HEK293 (cell line): ENCODE data around the gene PDLIM5.

Experiments
- CTCF ChIA-PET: fragments of 350-600 bp; formaldehyde crosslinking; extraction: SDS; loops from one replicate; lab custom pipeline; 2021; ENCODE audit warnings: antibody characterized with exemption; lab: Yijun Ruan, JAX
- POLR2A ChIA-PET: fragments of 300-600 bp; formaldehyde crosslinking; extraction: SDS; loops from one replicate; lab custom pipeline; 2020; ENCODE audit warnings: antibody characterized with exemption, inconsistent platforms; lab: Yijun Ruan, JAX
- H3K27ac ChIP-seq: fragments of 200-500 bp; sonication (Bioruptor generic); 2 replicates; pipeline ENCODE4 v1.5.1; 2014; ENCODE audit warnings: low read depth, low read length, control low read depth, inconsistent platforms; ENCODE audit errors: extremely low read depth
- H3K36me3 ChIP-seq, 2 experiments: fragments of 200-500 bp in 1 of 2; sonication (Bioruptor generic) in 1 of 2; 1 replicate in 1 of 2; 2 replicates in 1 of 2; pipeline ENCODE4 v1.5.1; 2014 to 2017; ENCODE audit warnings: inconsistent platforms in 2 of 2, low read length in 2 of 2; ENCODE audit not compliant: control insufficient read depth in 2 of 2, insufficient read depth in 1 of 2
- H3K4me1 ChIP-seq: fragments of 200-500 bp; sonication (Bioruptor generic); 2 replicates; pipeline ENCODE4 v1.5.1; 2014; ENCODE audit warnings: mild to moderate bottlenecking, low read length, inconsistent platforms; ENCODE audit not compliant: control insufficient read depth, insufficient read depth
- H3K4me3 ChIP-seq: 2 replicates; pipeline ENCODE4 v1.5.1; 2011; ENCODE audit warnings: low read depth, mild to moderate bottlenecking, control low read depth, low read length, moderate library complexity
- H3K9me3 ChIP-seq: fragments of 200-500 bp; sonication (Bioruptor generic); 2 replicates; pipeline ENCODE4 v1.5.1; 2014; ENCODE audit warnings: low read depth, low read length, inconsistent platforms; ENCODE audit not compliant: control insufficient read depth, insufficient read depth
- EGR2 ChIP-seq: fragments of 450-650 bp; formaldehyde crosslinking; IDR thresholded peaks from 2 replicates; pipeline ENCODE4 v1.5.1; 2016; ENCODE audit warnings: low read depth, missing biosample characterization, missing genetic modification characterization
- GLIS1 ChIP-seq: fragments of 450-650 bp; formaldehyde crosslinking; IDR thresholded peaks from 2 replicates; pipeline ENCODE4 v1.5.1; 2016; ENCODE audit warnings: missing biosample characterization, missing genetic modification characterization
- KLF7 ChIP-seq: fragments of 450-650 bp; formaldehyde crosslinking; IDR thresholded peaks from 2 replicates; pipeline ENCODE4 v1.5.1; 2016; ENCODE audit warnings: missing biosample characterization, missing genetic modification characterization, borderline replicate concordance
- MZF1 ChIP-seq: fragments of 450-650 bp; formaldehyde crosslinking; IDR thresholded peaks from 2 replicates; pipeline ENCODE4 v1.5.1; 2017; ENCODE audit warnings: missing biosample characterization, missing genetic modification characterization, borderline replicate concordance
- PATZ1 ChIP-seq: fragments of 450-650 bp; formaldehyde crosslinking; IDR thresholded peaks from 2 replicates; pipeline ENCODE4 v1.5.1; 2016; ENCODE audit warnings: missing biosample characterization, missing genetic modification characterization
- SCRT2 ChIP-seq: fragments of 450-650 bp; formaldehyde crosslinking; IDR thresholded peaks from 2 replicates; pipeline ENCODE4 v1.5.1; 2016; ENCODE audit warnings: missing biosample characterization, missing genetic modification characterization
- SP2 ChIP-seq: fragments of 450-650 bp; formaldehyde crosslinking; IDR thresholded peaks from 2 replicates; pipeline ENCODE4 v1.5.1; 2016; ENCODE audit warnings: missing biosample characterization, missing genetic modification characterization
- TSHZ1 ChIP-seq: fragments of 450-650 bp; formaldehyde crosslinking; IDR thresholded peaks from 2 replicates; pipeline ENCODE4 v1.5.1; 2016; ENCODE audit warnings: missing biosample characterization, missing genetic modification characterization, borderline replicate concordance
- ZBTB10 ChIP-seq: fragments of 450-650 bp; formaldehyde crosslinking; IDR thresholded peaks from 2 replicates; pipeline ENCODE4 v1.5.1; 2016; ENCODE audit warnings: missing biosample characterization, missing genetic modification characterization
- ZFHX2 ChIP-seq: fragments of 450-650 bp; formaldehyde crosslinking; conservative IDR thresholded peaks from 2 replicates; pipeline ENCODE4 v1.5.1; 2016; ENCODE audit warnings: missing biosample characterization, missing genetic modification characterization
- ZNF112 ChIP-seq: fragments of 450-650 bp; formaldehyde crosslinking; IDR thresholded peaks from 2 replicates; pipeline ENCODE4 v1.5.0; 2017; ENCODE audit warnings: missing biosample characterization, missing genetic modification characterization
- ZNF132 ChIP-seq: fragments of 450-650 bp; formaldehyde crosslinking; IDR thresholded peaks from 2 replicates; pipeline ENCODE4 v1.5.1; 2017; ENCODE audit warnings: missing biosample characterization, missing genetic modification characterization, borderline replicate concordance
- ZNF155 ChIP-seq: fragments of 450-650 bp; formaldehyde crosslinking; IDR thresholded peaks from 2 replicates; pipeline ENCODE4 v1.5.1; 2016; ENCODE audit warnings: missing biosample characterization, missing genetic modification characterization
- ZNF175 ChIP-seq: fragments of 450-650 bp; formaldehyde crosslinking; IDR thresholded peaks from 2 replicates; pipeline ENCODE4 v1.5.1; 2016; ENCODE audit warnings: missing biosample characterization, missing genetic modification characterization
- ZNF341 ChIP-seq: fragments of 450-650 bp; formaldehyde crosslinking; IDR thresholded peaks from 2 replicates; pipeline ENCODE4; 2016; ENCODE audit warnings: low read depth, missing biosample characterization, missing genetic modification characterization
- ZNF366 ChIP-seq: fragments of 450-650 bp; formaldehyde crosslinking; conservative IDR thresholded peaks from 2 replicates; pipeline ENCODE4 v1.5.1; 2016; ENCODE audit warnings: missing biosample characterization, missing genetic modification characterization
- ZNF580 ChIP-seq: fragments of 450-650 bp; formaldehyde crosslinking; IDR thresholded peaks from 2 replicates; pipeline ENCODE4 v1.5.1; 2016; ENCODE audit warnings: missing biosample characterization, missing genetic modification characterization
- ZNF707 ChIP-seq: fragments of 450-650 bp; formaldehyde crosslinking; IDR thresholded peaks from 2 replicates; pipeline ENCODE4 v1.5.1; 2016; ENCODE audit warnings: missing biosample characterization, missing genetic modification characterization
- ZNF777 ChIP-seq: fragments of 450-650 bp; formaldehyde crosslinking; IDR thresholded peaks from 2 replicates; pipeline ENCODE4 v1.5.1; 2017; ENCODE audit warnings: missing biosample characterization, missing genetic modification characterization, borderline replicate concordance

The PDLIM5 gene

GRCh38 chr4:94588896-94589693 is 137.4 kb downstream of the PDLIM5 start (continued):
- no peak for TF ChIP-seq PATZ1
- no peak for TF ChIP-seq ZNF175
- no peak for TF ChIP-seq ZNF777
- TF ChIP-seq GLIS1 (tag by site-specific recombination): no peak
- TF ChIP-seq ZNF707 (tag by site-specific recombination): no peak

- ChIA-PET POLR2A (no interaction called here), CTCF (no interaction called here)
- Histone ChIP-seq H3K27ac (no peak overlapping the region), H3K4me3 (no peak overlapping the region), H3K36me3 (peaks cover 4 to 13% of the 10 kb centered on the region in 2 experiments; a peak in 2 of 3 replicates), H3K4me1 (no peaks in the 10 kb centered on the region), H3K9me3 (no peaks in the 10 kb centered on the region)
- TF ChIP-seq ZNF132 (no peak), SP2 (tag by site-specific recombination) (no peak), ZBTB10 (no peak), SCRT2 (no peak), ZNF366 (tag by site-specific recombination) (no peak), ZNF112 (tag by site-specific recombination) (no peak)
Measured at GRCh38 chr4:94590493-94590892, 138.8 kb downstream of the PDLIM5 start.

- POLR2A ChIA-PET: no interaction called here
Measured at GRCh38 chr4:94591289-94591688, 139.5 kb downstream of the PDLIM5 start.

GRCh38 chr4:94595013-94595412 is 143.3 kb downstream of the PDLIM5 start:
- H3K27ac ChIP-seq: no peak overlapping the region
- no peaks in the 10 kb centered on the region for H3K9me3 ChIP-seq
- CTCF ChIA-PET: interaction anchor here (0.7 to 1.0 kb wide), 5 partner anchors 110 to 187 kb away, joined by 3 to 5 read pairs (median 3); no protein-coding TSS in a partner anchor
- TF ChIP-seq MZF1: peak; percentile 67; the same call in 1 of the 2 replicates
- TF ChIP-seq ZNF341 (tag by site-specific recombination): peak; percentile 38; the same call in 1 of the 2 replicates
- no peak for TF ChIP-seq PATZ1
- TF ChIP-seq ZNF580 (tag by site-specific recombination): no peak
- no peak for TF ChIP-seq TSHZ1 (tag by site-specific recombination)
- H3K4me1 ChIP-seq: no peaks in the 10 kb centered on the region
- POLR2A ChIA-PET: no interaction called here
- no peak overlapping the region for H3K4me3 ChIP-seq
- H3K36me3 ChIP-seq: peaks cover 0 to 6% of the 10 kb centered on the region in 2 experiments; a peak in 1 of 3 replicates

More at GRCh38 chr4:94591289-94591688, 139.5 kb downstream of the PDLIM5 start:
- H3K36me3 ChIP-seq: peaks cover 0 to 8% of the 10 kb centered on the region in 2 experiments; a peak in 1 of 3 replicates
- TF ChIP-seq KLF7 (tag by site-specific recombination) (no peak), ZNF112 (tag by site-specific recombination) (no peak), ZNF155 (no peak), EGR2 (tag by site-specific recombination) (peak; percentile 25; the same call in 1 of the 2 replicates), ZFHX2 (tag by site-specific recombination) (peak; percentile 33; the same call in 1 of the 2 replicates)
- CTCF ChIA-PET: interaction anchor here (1.1 kb wide), 1 partner anchor 286 kb away, joined by 3 read pairs; no protein-coding TSS in a partner anchor
- H3K27ac ChIP-seq: no peak overlapping the region
- H3K4me1 ChIP-seq: no peaks in the 10 kb centered on the region
- no peak overlapping the region for H3K4me3 ChIP-seq
- no peaks in the 10 kb centered on the region for H3K9me3 ChIP-seq
